K562 (cell line): Measurements from ENCODE around the gene FBXO9. TPM values are rescaled to one million over a fixed set of nuclear protein-coding genes. Genes with fewer than 3 reads are reported as not detected.

Experiments used
- ARID1B ChIP-seq: fragments of 450-650 bp; IDR thresholded peaks from 2 replicates; pipeline ENCODE4 v1.6.1; 2016; ENCODE audit warnings: antibody characterized with exemption, mild to moderate bottlenecking, inconsistent platforms
- BACH1 ChIP-seq: fragments of 200-800 bp; sonication (Bioruptor generic); IDR thresholded peaks from 2 replicates; pipeline ENCODE4 v1.6.1; 2016; ENCODE audit warnings: missing genetic modification characterization, missing compliant biosample characterization
- CBFA2T3 ChIP-seq: fragments of 450-650 bp; IDR thresholded peaks from 2 replicates; pipeline ENCODE4 v1.6.1; 2017
- DPF2 ChIP-seq: fragments of 450-650 bp; IDR thresholded peaks from 2 replicates; pipeline ENCODE4 v1.6.1; 2016
- GABPA ChIP-seq: fragments of 200-800 bp; sonication (Bioruptor generic); conservative IDR thresholded peaks from 2 replicates; pipeline ENCODE4 v1.6.1; 2016; ENCODE audit warnings: low read depth, missing genetic modification characterization, missing compliant biosample characterization
- JUNB ChIP-seq: fragments of 450-650 bp; formaldehyde crosslinking; conservative IDR thresholded peaks from 2 replicates; pipeline ENCODE4 v1.4.0; 2020; ENCODE audit warnings: mild to moderate bottlenecking
- JUND ChIP-seq, 2 experiments: IDR thresholded peaks; 2 replicates in 1 of 2; 3 replicates in 1 of 2; pipeline ENCODE4 v1.6.1; 2011; ENCODE audit warnings: borderline replicate concordance in 2 of 2, low read depth in 2 of 2, low read length in 2 of 2, improper control_type of control experiment in 1 of 2, missing biosample characterization in 1 of 2, missing genetic modification characterization in 1 of 2, missing genetic modification reagents in 1 of 2
- MAFG ChIP-seq: fragments of 450-650 bp; conservative IDR thresholded peaks from 2 replicates; pipeline ENCODE4 v1.6.1; 2016; ENCODE audit warnings: missing genetic modification characterization, missing compliant biosample characterization
- MAFK ChIP-seq: IDR thresholded peaks from 2 replicates; pipeline ENCODE4 v1.6.1; 2011; ENCODE audit warnings: low read length, improper control_type of control experiment
- MTF1 ChIP-seq: fragments of 250-450 bp; sonication (Bioruptor Pico); IDR thresholded peaks from 2 replicates; pipeline ENCODE4 v1.9.0; 2021; ENCODE audit warnings: moderate library complexity, mild to moderate bottlenecking, inconsistent platforms, borderline replicate concordance
- NFE2 ChIP-seq: IDR thresholded peaks from 2 replicates; pipeline ENCODE4 v1.6.1; 2014; ENCODE audit warnings: antibody characterized with exemption, low read depth
- NFE2L1 ChIP-seq: fragments of 450-650 bp; IDR thresholded peaks from 2 replicates; pipeline ENCODE4 v1.6.1; 2016; ENCODE audit warnings: missing genetic modification characterization, low read depth, mild to moderate bottlenecking, missing compliant biosample characterization, moderate library complexity, borderline replicate concordance
- SMARCC2 ChIP-seq: fragments of 450-650 bp; IDR thresholded peaks from 2 replicates; pipeline ENCODE4 v1.6.1; 2017; ENCODE audit warnings: antibody characterized with exemption, moderate library complexity, mild to moderate bottlenecking, low read depth
- SOX6 ChIP-seq: fragments of 450-650 bp; IDR thresholded peaks from 2 replicates; pipeline ENCODE4 v1.6.1; 2014; ENCODE audit warnings: mild to moderate bottlenecking
- SRSF3 ChIP-seq: fragments of 200-400 bp; formaldehyde crosslinking; IDR thresholded peaks from 2 replicates; pipeline ENCODE4 v1.6.1; 2016; ENCODE audit warnings: mild to moderate bottlenecking, low read length, moderate library complexity; ENCODE audit not compliant: insufficient read depth
- TBL1XR1 ChIP-seq, 2 experiments: IDR thresholded peaks; 2 replicates each; pipeline ENCODE4 v1.6.1; 2012; ENCODE audit warnings: improper control_type of control experiment in 2 of 2, low read length in 2 of 2, mild to moderate bottlenecking in 1 of 2
- ZHX1 ChIP-seq: fragments of 150-350 bp; conservative IDR thresholded peaks from 2 replicates; pipeline ENCODE4 v1.6.1; 2014; ENCODE audit warnings: low read length
- ZNF184 ChIP-seq: sonication (generic); formaldehyde crosslinking; IDR thresholded peaks from 2 replicates; pipeline ENCODE4 v1.5.0; 2020; ENCODE audit warnings: missing genetic modification reagents
- ZNF316 ChIP-seq: fragments of 450-650 bp; IDR thresholded peaks from 2 replicates; pipeline ENCODE4 v1.6.1; 2016
- ZNF395 ChIP-seq: fragments of 200-800 bp; sonication (Bioruptor generic); IDR thresholded peaks from 2 replicates; pipeline ENCODE4 v1.6.1; 2017; ENCODE audit warnings: missing genetic modification characterization, missing compliant biosample characterization
- polyA plus RNA-seq, 8 experiments: library from polyadenylated mRNA; depleted of rRNA in 4 of 8; stranded (reverse) in 5 of 8; unstranded in 3 of 8; fragments of >200 nt; fragmentation: Nextera tagmentation in 2 of 8; fragmentation: Illumina TruSeq in 1 of 8; extraction: Ambion mirVana in 2 of 8; extraction: Trizol in 1 of 8; gene quantifications; 2 replicates each; pipeline versions ENCODE4 v1.2.1 to v1.2.3, GENCODE V29; 2011 to 2014; ENCODE audit warnings: inconsistent platforms in 1 of 8, missing spikeins in 1 of 8
- total RNA-seq, 7 experiments: library from RNA; depleted of rRNA in 6 of 7; stranded (reverse); fragments of >200 nt in 6 of 7; fragmentation: Illumina TruSeq in 2 of 7; extraction: Trizol in 2 of 7; gene quantifications; 2 replicates each; pipeline versions ENCODE4 v1.2.1 to v1.2.3, GENCODE V29; 2011 to 2021; ENCODE audit warnings: low replicate concordance in 1 of 7

FBXO9 gene
- total and polyA plus RNA-seq, 9 of the 15 experiments (the other 6 are each of a cell fraction or from before 2014, with no cell fraction given) = 10.1 to 85.3 (median 51.4) TPM

GRCh38 chr6:53048431-53049195 is 16.6 kb upstream of the FBXO9 start (continued):
- TF ChIP-seq ZNF395 (CRISPR knock-in tag) = no peak
- TF ChIP-seq JUNB (CRISPR knock-in tag) = 0 out of 2 replicates have a peak, but pooled peaks have one; percentile 10
- peak; percentile 88 for TF ChIP-seq BACH1 (tag)
- TF ChIP-seq MAFG (tag) = peak; percentile 97
- peak; percentile 10; the same call in 1 of the 2 replicates for TF ChIP-seq CBFA2T3
- TF ChIP-seq ARID1B = peak; percentile 56
- peak; percentile 88 for TF ChIP-seq NFE2
- peak; percentile 69; the same call in 1 of the 2 replicates for TF ChIP-seq JUND (IDR thresholded peaks at IDR 0.05; ENCODE audit: borderline replicate concordance, low read depth, low read length)
- TF ChIP-seq JUND (tag; IDR thresholded peaks at IDR 0.05; ENCODE audit: borderline replicate concordance, low read depth, low read length) = peak; percentile 70
- TF ChIP-seq ZNF184 (CRISPR knock-in tag) = no peak
- no peak for TF ChIP-seq MTF1 (CRISPR knock-in tag)
- peak; percentile 97 for TF ChIP-seq ZNF316
- TF ChIP-seq GABPA (tag) = peak; percentile 60
- TF ChIP-seq ZHX1 = no peak
- peak; percentile 83 for TF ChIP-seq NFE2L1 (tag)
- TF ChIP-seq TBL1XR1 (IDR thresholded peaks at IDR 0.05; ENCODE audit: low read length in 2 of 2) = no peak
- peak; percentile 90 for TF ChIP-seq SOX6
- TF ChIP-seq MAFK = peak; percentile 79; the same call in 1 of the 2 replicates
- no peak for TF ChIP-seq SRSF3
- 0 out of 2 replicates have a peak, but pooled peaks have one; percentile 37 for TF ChIP-seq SMARCC2
- peak; percentile 49; the same call in 1 of the 2 replicates for TF ChIP-seq DPF2
